HUES64 (cell line): ENCODE measurements around the gene INTS4.

ENCODE experiments used
- H3K27ac ChIP-seq: 2 replicates; pipeline ENCODE4 v1.7.0; 2013; ENCODE audit warnings: low read depth, low read length, inconsistent platforms
- H3K27me3 ChIP-seq: 2 replicates; pipeline ENCODE4 v1.6.1; 2013; ENCODE audit warnings: mild to moderate bottlenecking, low read length; ENCODE audit not compliant: insufficient read depth
- H3K36me3 ChIP-seq: 2 replicates; pipeline ENCODE4 v1.6.1; 2013; ENCODE audit warnings: mild to moderate bottlenecking, low read length; ENCODE audit not compliant: insufficient read depth
- H3K4me1 ChIP-seq: 2 replicates; pipeline ENCODE4 v1.6.1; 2013; ENCODE audit warnings: mild to moderate bottlenecking, low read length, moderate library complexity; ENCODE audit not compliant: insufficient read depth
- H3K4me3 ChIP-seq: 2 replicates; pipeline ENCODE4 v1.5.1; 2013; ENCODE audit warnings: mild to moderate bottlenecking, low read length, moderate library complexity
- H3K9ac ChIP-seq: 2 replicates; pipeline ENCODE4 v1.6.1; 2013; ENCODE audit warnings: mild to moderate bottlenecking, low read depth, low read length
- H3K9me3 ChIP-seq: 2 replicates; pipeline ENCODE4 v1.6.1; 2013; ENCODE audit warnings: low read depth, low read length; ENCODE audit not compliant: insufficient read depth
- WGBS: fragments of 150-250, 120-280 bp; methylation state at CpG from one replicate; pipeline ENCODE4 v1.1.7; 2013; ENCODE audit warnings: missing lambda C conversion rate; 5-methylcytosine and 5-hydroxymethylcytosine counted together

The INTS4 gene

DNA sequence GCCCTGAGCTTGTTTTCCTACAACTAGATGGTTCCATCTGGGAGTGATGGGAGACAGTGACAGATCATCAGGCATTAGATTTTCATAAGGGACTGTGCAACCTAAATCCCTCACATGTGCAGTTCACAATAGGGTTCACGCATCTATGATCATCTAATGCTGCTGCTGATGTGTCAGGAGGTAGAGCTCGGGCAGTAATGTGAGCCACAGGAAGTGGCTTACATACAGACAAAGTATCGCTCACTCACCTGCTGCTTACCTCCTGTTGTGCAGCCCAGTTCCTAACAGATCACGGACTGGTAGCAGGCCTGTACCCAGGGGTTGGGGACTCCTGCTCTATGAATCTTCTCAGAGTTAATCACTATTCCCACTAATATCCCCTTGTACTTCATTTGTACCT, 161.2 kb downstream of the INTS4 start:
- Histone ChIP-seq H3K9me3 (peaks cover 13% of the 10 kb centered on the region), H3K4me1 (no peaks in the 10 kb centered on the region), H3K27me3 (no peaks in the 10 kb centered on the region), H3K27ac (no peak overlapping the region), H3K36me3 (no peaks in the 10 kb centered on the region), H3K4me3 (no peak overlapping the region), H3K9ac (no peak overlapping the region)
- 94% methylated on average over 4 of the region's 4 CpGs for WGBS

DNA sequence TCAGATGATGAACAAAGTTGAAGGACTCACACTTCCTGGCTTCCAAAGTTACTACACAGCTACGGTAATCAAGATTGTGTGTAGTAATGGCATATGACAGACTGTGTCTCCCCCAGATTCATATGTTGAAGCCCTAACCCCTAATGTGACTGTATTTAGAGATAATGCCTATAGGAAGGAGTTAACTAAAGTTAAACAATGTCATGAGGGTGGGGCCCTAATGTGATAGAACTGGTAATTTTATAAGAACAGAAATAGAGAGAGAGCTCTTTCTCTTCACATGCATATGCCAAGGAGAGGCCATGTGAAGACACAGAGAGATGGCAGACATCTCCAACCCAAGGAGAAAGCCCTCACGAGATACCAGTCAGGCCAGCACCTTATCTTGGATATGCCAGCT, 165.5 kb downstream of the INTS4 start:
- WGBS, result 94% methylated on average over 2 of the region's 2 CpGs
- no peaks in the 10 kb centered on the region for H3K36me3 ChIP-seq

More for the DNA sequence above, 165.5 kb downstream of the INTS4 start:
- Histone ChIP-seq H3K4me3 (no peak overlapping the region), H3K9me3 (peaks cover 10% of the 10 kb centered on the region), H3K27me3 (no peaks in the 10 kb centered on the region), H3K9ac (no peak overlapping the region), H3K27ac (no peak overlapping the region), H3K4me1 (no peaks in the 10 kb centered on the region)
